Ishikawa (cell line): ENCODE data around the gene ZYG11B.

ENCODE experiments used
- CEBPB ChIP-seq: IDR thresholded peaks from 2 replicates; pipeline ENCODE4 v1.6.1; 2012
- CREB1 ChIP-seq: IDR thresholded peaks from 2 replicates; pipeline ENCODE4 v1.6.1; 2012; ENCODE audit warnings: low read depth
- MAX ChIP-seq: IDR thresholded peaks from 2 replicates; pipeline ENCODE4 v1.6.1; 2012
- RAD21 ChIP-seq: IDR thresholded peaks from 2 replicates; pipeline ENCODE4 v1.6.1; 2012; ENCODE audit warnings: low read depth
- TAF1 ChIP-seq: IDR thresholded peaks from 2 replicates; pipeline ENCODE4 v1.6.1; 2012; ENCODE audit warnings: low read depth, mild to moderate bottlenecking
- ZBTB7A ChIP-seq: IDR thresholded peaks from 2 replicates; pipeline ENCODE4 v1.6.1; 2012; ENCODE audit warnings: low read depth

- no peak for TF ChIP-seq TAF1
- no peak for TF ChIP-seq MAX
- TF ChIP-seq RAD21: no peak
- TF ChIP-seq CEBPB: no peak
- TF ChIP-seq ZBTB7A: no peak
- no peak for TF ChIP-seq CREB1
Measured at GRCh38 chr1:52857443-52857842, 131.2 kb downstream of the ZYG11B start.
